ENCODE data around the gene GSK3B. TPM values are rescaled to one million over a fixed set of nuclear protein-coding genes. Genes with fewer than 3 reads are reported as not detected.

The GSK3B gene
- total and polyA plus RNA-seq, 2 donors = 14.6 to 57.9 TPM

- Histone ChIP-seq H3K4me1 (ENCODE audit: insufficient read depth) (no peaks in the 10 kb centered on the region), H3K36me3 (ENCODE audit: insufficient read depth) (no peaks in the 10 kb centered on the region), H3K4me3 (ENCODE audit: low read depth, low read length) (no peak overlapping the region), H3K27ac (ENCODE audit: low read depth) (no peak overlapping the region)
- DNase-seq (ENCODE audit: extremely low spot score) = no peak
- WGBS = 89% methylated on average over 6 of the region's 6 CpGs
These were observed 285.4 kb downstream of the GSK3B start for GRCh38 chr3:119808843-119809242.

- H3K4me1 ChIP-seq (ENCODE audit: insufficient read depth) = no peaks in the 10 kb centered on the region
- WGBS = 98% methylated on average over 4 of the region's 4 CpGs
- no peaks in the 10 kb centered on the region for H3K36me3 ChIP-seq (ENCODE audit: insufficient read depth)
- no peak overlapping the region for H3K27ac ChIP-seq (ENCODE audit: low read depth)
- H3K4me3 ChIP-seq (ENCODE audit: low read depth, low read length) = no peak overlapping the region
- DNase-seq (ENCODE audit: extremely low spot score) = no peak
These were observed 286.0 kb downstream of the GSK3B start for GRCh38 chr3:119808244-119808643.

GRCh38 chr3:119800844-119801243 is 293.4 kb downstream of the GSK3B start:
- Histone ChIP-seq H3K4me3 (ENCODE audit: low read depth, low read length) (no peak overlapping the region), H3K36me3 (ENCODE audit: insufficient read depth) (no peaks in the 10 kb centered on the region)
- DNase-seq (ENCODE audit: extremely low spot score) = no peak

GRCh38 chr3:119796785-119797184 is 297.5 kb downstream of the GSK3B start:
- H3K27ac ChIP-seq (ENCODE audit: low read depth) = no peak overlapping the region
- 59% methylated on average over 2 of the region's 2 CpGs for WGBS
- no peak overlapping the region for H3K4me3 ChIP-seq (ENCODE audit: low read depth, low read length)
- no peaks in the 10 kb centered on the region for H3K4me1 ChIP-seq (ENCODE audit: insufficient read depth)
- no peak for DNase-seq (ENCODE audit: extremely low spot score)
- H3K36me3 ChIP-seq (ENCODE audit: insufficient read depth) = no peaks in the 10 kb centered on the region

More at GRCh38 chr3:119800844-119801243, 293.4 kb downstream of the GSK3B start:
- 78% methylated on average over 4 of the region's 4 CpGs for WGBS
- H3K27ac ChIP-seq (ENCODE audit: low read depth) = no peak overlapping the region
- no peaks in the 10 kb centered on the region for H3K4me1 ChIP-seq (ENCODE audit: insufficient read depth)

- H3K4me3 ChIP-seq (ENCODE audit: low read depth, low read length) = no peak overlapping the region
- no peak for DNase-seq (ENCODE audit: extremely low spot score)
These were observed 297.9 kb downstream of the GSK3B start for GRCh38 chr3:119796368-119796767.

GRCh38 chr3:119795849-119796248 is 298.4 kb downstream of the GSK3B start:
- no peak for DNase-seq (ENCODE audit: extremely low spot score)
- Histone ChIP-seq H3K4me3 (ENCODE audit: low read depth, low read length) (no peak overlapping the region), H3K36me3 (ENCODE audit: insufficient read depth) (no peaks in the 10 kb centered on the region), H3K27ac (ENCODE audit: low read depth) (no peak overlapping the region), H3K4me1 (ENCODE audit: insufficient read depth) (no peaks in the 10 kb centered on the region)
- WGBS = 82% methylated on average over 3 of the region's 3 CpGs

More at GRCh38 chr3:119796368-119796767, 297.9 kb downstream of the GSK3B start:
- Histone ChIP-seq H3K36me3 (ENCODE audit: insufficient read depth) (no peaks in the 10 kb centered on the region), H3K4me1 (ENCODE audit: insufficient read depth) (no peaks in the 10 kb centered on the region), H3K27ac (ENCODE audit: low read depth) (no peak overlapping the region)
- over 99% methylated on average over 2 of the region's 2 CpGs for WGBS

- H3K4me3 ChIP-seq (ENCODE audit: low read depth, low read length) = no peak overlapping the region
- H3K36me3 ChIP-seq (ENCODE audit: insufficient read depth) = no peaks in the 10 kb centered on the region
- no peak overlapping the region for H3K27ac ChIP-seq (ENCODE audit: low read depth)
- no peak for DNase-seq (ENCODE audit: extremely low spot score)
- WGBS = 48% methylated on average over 5 of the region's 5 CpGs
- H3K4me1 ChIP-seq (ENCODE audit: insufficient read depth) = no peaks in the 10 kb centered on the region
These were observed 299.2 kb downstream of the GSK3B start for GRCh38 chr3:119794971-119795612.

GRCh38 chr3:119794401-119794800 is 299.8 kb downstream of the GSK3B start:
- no peak for DNase-seq (ENCODE audit: extremely low spot score)
- WGBS = 93% methylated on average over 2 of the region's 2 CpGs
- Histone ChIP-seq H3K27ac (ENCODE audit: low read depth) (no peak overlapping the region), H3K4me1 (ENCODE audit: insufficient read depth) (no peaks in the 10 kb centered on the region), H3K4me3 (ENCODE audit: low read depth, low read length) (no peak overlapping the region), H3K36me3 (ENCODE audit: insufficient read depth) (no peaks in the 10 kb centered on the region)

GRCh38 chr3:119792270-119792669 is 302.0 kb downstream of the GSK3B start:
- DNase-seq (ENCODE audit: extremely low spot score) = no peak
- no peak overlapping the region for H3K27ac ChIP-seq (ENCODE audit: low read depth)
- no peak overlapping the region for H3K4me3 ChIP-seq (ENCODE audit: low read depth, low read length)
- no peaks in the 10 kb centered on the region for H3K4me1 ChIP-seq (ENCODE audit: insufficient read depth)
- H3K36me3 ChIP-seq (ENCODE audit: insufficient read depth) = no peaks in the 10 kb centered on the region
- WGBS = 95% methylated on average over 8 of the region's 8 CpGs

- Histone ChIP-seq H3K4me3 (ENCODE audit: low read depth, low read length) (no peak overlapping the region), H3K27ac (ENCODE audit: low read depth) (no peak overlapping the region), H3K4me1 (ENCODE audit: insufficient read depth) (no peaks in the 10 kb centered on the region), H3K36me3 (ENCODE audit: insufficient read depth) (no peaks in the 10 kb centered on the region)
- 94% methylated on average over 3 of the region's 3 CpGs for WGBS
- no peak for DNase-seq (ENCODE audit: extremely low spot score)
These were observed 303.9 kb downstream of the GSK3B start for GRCh38 chr3:119790369-119790768.

GRCh38 chr3:119786409-119786808 is 307.8 kb downstream of the GSK3B start:
- no peak for DNase-seq (ENCODE audit: extremely low spot score)
- Histone ChIP-seq H3K27ac (ENCODE audit: low read depth) (no peak overlapping the region), H3K4me1 (ENCODE audit: insufficient read depth) (no peaks in the 10 kb centered on the region), H3K4me3 (ENCODE audit: low read depth, low read length) (no peak overlapping the region), H3K36me3 (ENCODE audit: insufficient read depth) (no peaks in the 10 kb centered on the region)
- WGBS = 87% methylated on average over 2 of the region's 2 CpGs

- no peak overlapping the region for H3K4me3 ChIP-seq (ENCODE audit: low read depth, low read length)
- no peaks in the 10 kb centered on the region for H3K36me3 ChIP-seq (ENCODE audit: insufficient read depth)
- no peaks in the 10 kb centered on the region for H3K4me1 ChIP-seq (ENCODE audit: insufficient read depth)
- 77% methylated on average over 7 of the region's 7 CpGs for WGBS
- DNase-seq (ENCODE audit: extremely low spot score) = no peak
- H3K27ac ChIP-seq (ENCODE audit: low read depth) = no peak overlapping the region
These were observed 310.4 kb downstream of the GSK3B start for GRCh38 chr3:119783883-119784282.

GRCh38 chr3:119783255-119783654 is 311.0 kb downstream of the GSK3B start:
- H3K4me3 ChIP-seq (ENCODE audit: low read depth, low read length) = no peak overlapping the region
- no peaks in the 10 kb centered on the region for H3K4me1 ChIP-seq (ENCODE audit: insufficient read depth)
- 83% methylated on average over 2 of the region's 2 CpGs for WGBS
- no peak for DNase-seq (ENCODE audit: extremely low spot score)
- no peak overlapping the region for H3K27ac ChIP-seq (ENCODE audit: low read depth)
- no peaks in the 10 kb centered on the region for H3K36me3 ChIP-seq (ENCODE audit: insufficient read depth)

- no peaks in the 10 kb centered on the region for H3K4me1 ChIP-seq (ENCODE audit: insufficient read depth)
- H3K36me3 ChIP-seq (ENCODE audit: insufficient read depth) = no peaks in the 10 kb centered on the region
- 98% methylated on average over 1 of the region's 1 CpG for whole genome bisulfite sequencing
- no peak overlapping the region for H3K4me3 ChIP-seq (ENCODE audit: low read depth, low read length)
- DNase-seq (ENCODE audit: extremely low spot score) = no peak
- no peak overlapping the region for H3K27ac ChIP-seq (ENCODE audit: low read depth)
These were observed 311.8 kb downstream of the GSK3B start for GRCh38 chr3:119782460-119782859.
